Stimulated activated naive CD4-positive, alpha-beta T cell (primary cell): ENCODE measurements around the gene WSCD2.

Experiments
- DNase-seq, 6 experiments: peaks; one replicate each; lab custom pipeline; 2025; lab: John Stamatoyannopoulos, UW

The WSCD2 gene

GRCh38 chr12:108129017-108129812 is at the start of gene WSCD2:
WSCD2 (plus strand) TSS chr12:108129288; CDS start chr12:108195833, 66,545 bp downstream.
- DNase-seq, result no peak

GRCh38 chr12:108079721-108080120 is 49.4 kb upstream of the WSCD2 start:
- no peak for DNase-seq

GRCh38 chr12:108080363-108080762 is 48.7 kb upstream of the WSCD2 start:
- DNase-seq, result no peak

GRCh38 chr12:108082485-108082884 is 46.6 kb upstream of the WSCD2 start:
- DNase-seq, result no peak

GRCh38 chr12:108087900-108088299 is 41.2 kb upstream of the WSCD2 start:
- no peak for DNase-seq

GRCh38 chr12:108090107-108090899 is 38.8 kb upstream of the WSCD2 start:
- DNase-seq, result no peak

- DNase-seq, result no peak
These were observed 38.0 kb upstream of the WSCD2 start for GRCh38 chr12:108090932-108091678.

- DNase-seq, result no peak
These were observed 37.4 kb upstream of the WSCD2 start for GRCh38 chr12:108091679-108092051.

- DNase-seq, result no peak
These were observed 35.9 kb upstream of the WSCD2 start for GRCh38 chr12:108093209-108093608.

GRCh38 chr12:108094056-108094649 is 34.9 kb upstream of the WSCD2 start:
- DNase-seq, result no peak

GRCh38 chr12:108097160-108097911 is 31.8 kb upstream of the WSCD2 start:
- no peak for DNase-seq

GRCh38 chr12:108098374-108098773 is 30.7 kb upstream of the WSCD2 start:
- DNase-seq, result no peak

- DNase-seq, result no peak
These were observed 30.0 kb upstream of the WSCD2 start for GRCh38 chr12:108099073-108099472.

GRCh38 chr12:108099778-108100489 is 29.2 kb upstream of the WSCD2 start:
- no peak for DNase-seq

GRCh38 chr12:108101605-108102175 is 27.4 kb upstream of the WSCD2 start:
- no peak for DNase-seq

GRCh38 chr12:108102363-108102762 is 26.7 kb upstream of the WSCD2 start:
- DNase-seq, result no peak

- no peak for DNase-seq
These were observed 26.0 kb upstream of the WSCD2 start for GRCh38 chr12:108103087-108103486.

GRCh38 chr12:108103517-108103916 is 25.6 kb upstream of the WSCD2 start:
- DNase-seq, result no peak

GRCh38 chr12:108104657-108105056 is 24.4 kb upstream of the WSCD2 start:
- no peak for DNase-seq

- no peak for DNase-seq
These were observed 22.5 kb upstream of the WSCD2 start for GRCh38 chr12:108106599-108106998.
